Stimulated activated CD4-positive, alpha-beta T cell treated with anti-CD3 and anti-CD28 coated beads, TNF-alpha, amount 100 ng/mL, for 1 hour (primary cell): ENCODE data around the gene TNFRSF9.
"Not testable (repeated sequence)": the region's sequence is repeated elsewhere in the genome, so short reads cannot be mapped to it uniquely, and the experiment has no call there.

Experiments
- DNase-seq, 3 donors: peaks; one replicate each; pipeline ENCODE4 v3.0.0-alpha.2; 2020; ENCODE audit warnings: low read depth in 3 of 3, low spot score in 1 of 3

Gene TNFRSF9

DNA sequence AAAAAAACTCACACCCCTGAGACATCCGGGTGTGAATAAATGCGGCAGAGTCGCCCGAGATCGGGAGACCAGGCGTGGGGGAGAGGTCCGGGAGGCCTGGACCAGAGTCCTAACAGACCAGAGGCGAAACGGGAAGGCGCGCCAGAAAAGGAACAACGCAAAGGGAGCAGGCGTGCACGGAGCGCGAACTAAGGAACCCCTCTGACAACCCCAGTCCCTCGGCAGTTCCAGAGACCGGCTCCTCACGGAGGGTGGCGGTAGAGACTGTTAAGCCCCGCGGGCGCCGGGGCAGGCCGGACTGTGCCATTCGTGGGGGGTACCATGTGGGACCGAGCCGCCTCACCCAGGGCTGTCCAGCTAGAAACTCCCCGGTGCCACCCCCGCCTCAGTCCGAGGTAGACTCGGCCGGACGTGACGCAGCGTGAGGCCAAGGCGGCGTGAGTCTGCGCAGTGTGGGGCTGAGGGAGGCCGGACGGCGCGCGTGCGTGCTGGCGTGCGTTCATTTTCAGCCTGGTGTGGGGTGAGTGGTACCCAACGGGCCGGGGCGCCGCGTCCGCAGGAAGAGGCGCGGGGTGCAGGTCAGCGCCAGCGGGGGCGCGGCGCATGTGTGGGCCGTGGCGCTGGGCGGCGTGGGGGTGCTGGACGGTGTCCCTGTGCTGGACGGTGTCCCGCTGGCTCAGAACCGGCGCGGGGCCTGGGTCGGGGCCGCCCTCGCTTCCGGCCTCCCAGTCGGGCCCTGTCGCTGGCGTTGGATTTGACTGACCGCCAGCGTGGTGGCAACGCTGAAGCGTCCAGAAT is 20.8 kb upstream of the TNFRSF9 start, which contains the start of gene PARK7:
Gene PARK7, plus strand, starts transcription at position 496 of the 798 bp plus-strand sequence. CDS start 1,075 bp downstream, outside the sequence.
- peak; percentile 98 to 99 (median 99) for DNase-seq

DNA sequence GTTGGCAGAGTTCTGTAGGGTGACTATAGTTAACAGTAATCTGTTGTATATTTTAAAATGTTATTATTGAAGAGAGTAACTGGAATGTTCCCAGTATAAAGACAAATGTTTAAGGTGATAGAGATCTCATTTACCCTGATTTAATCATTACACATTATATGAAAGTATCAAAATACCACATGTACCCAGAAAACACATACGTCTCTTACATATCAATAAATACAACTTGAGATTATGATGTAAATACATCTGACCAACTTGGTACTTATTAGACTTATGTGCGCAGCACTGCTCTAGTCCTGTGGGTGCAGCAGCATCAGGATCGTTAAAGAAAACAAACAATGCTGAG is 20.2 kb upstream of the TNFRSF9 start:
- no peak for DNase-seq

DNA sequence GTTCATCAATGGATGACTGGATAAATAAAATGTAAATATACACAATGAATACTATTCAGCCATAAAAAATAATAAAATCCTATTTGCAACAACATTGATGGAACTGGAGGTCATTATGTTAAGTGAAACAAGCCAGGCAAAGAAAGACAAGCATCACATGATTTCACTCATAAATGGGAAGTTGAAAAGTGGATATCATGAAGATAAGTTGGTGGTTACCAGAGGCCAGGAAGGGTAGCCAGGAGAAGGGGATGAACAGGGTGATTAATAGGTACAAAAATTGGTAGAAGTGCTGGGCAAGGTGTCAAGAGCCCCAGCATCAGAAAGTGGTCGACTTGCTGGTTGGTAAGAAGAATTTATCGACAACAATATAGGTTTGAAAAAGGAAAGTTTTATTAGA is 19.5 kb upstream of the TNFRSF9 start:
- DNase-seq, result no peak

DNA sequence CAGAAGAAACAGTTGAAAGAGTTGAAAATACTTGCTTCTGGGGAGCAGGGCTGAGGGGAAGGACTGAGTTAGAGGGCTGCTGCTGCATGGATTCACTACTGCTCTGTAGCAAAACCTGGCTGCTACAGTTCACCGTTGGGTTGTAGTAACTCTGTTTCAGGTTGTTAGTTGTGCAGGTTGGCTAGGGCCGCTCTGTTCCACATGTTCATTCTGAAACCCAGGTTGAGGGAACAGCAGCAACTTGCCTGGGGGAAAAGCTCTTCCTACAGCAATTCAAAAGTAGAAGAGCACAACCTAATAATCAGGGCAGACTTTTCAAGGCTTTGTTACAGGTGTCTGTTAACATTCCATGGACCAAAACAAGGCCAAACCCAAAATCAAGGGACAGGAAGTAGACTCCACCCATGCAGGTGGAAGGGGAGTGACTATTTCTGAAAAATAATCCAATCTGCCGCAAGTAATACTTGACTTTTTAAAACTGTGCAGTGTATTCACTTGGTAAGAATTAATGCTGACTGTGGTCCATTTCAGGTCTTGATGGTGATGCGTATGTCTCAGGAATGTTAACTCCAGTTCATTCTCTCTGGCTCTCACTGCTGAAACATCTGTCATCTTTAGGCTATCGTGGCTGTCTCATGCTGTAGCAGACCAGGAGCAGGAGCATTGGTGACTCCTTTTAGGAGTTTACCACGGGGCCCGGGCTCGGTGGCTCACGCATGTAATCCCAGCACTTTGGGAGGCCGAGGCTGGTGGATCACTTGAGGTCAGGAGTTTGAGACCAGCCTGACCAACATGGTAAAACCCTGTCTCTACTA is 15.8 kb upstream of the TNFRSF9 start:
- DNase-seq, result no peak

DNA sequence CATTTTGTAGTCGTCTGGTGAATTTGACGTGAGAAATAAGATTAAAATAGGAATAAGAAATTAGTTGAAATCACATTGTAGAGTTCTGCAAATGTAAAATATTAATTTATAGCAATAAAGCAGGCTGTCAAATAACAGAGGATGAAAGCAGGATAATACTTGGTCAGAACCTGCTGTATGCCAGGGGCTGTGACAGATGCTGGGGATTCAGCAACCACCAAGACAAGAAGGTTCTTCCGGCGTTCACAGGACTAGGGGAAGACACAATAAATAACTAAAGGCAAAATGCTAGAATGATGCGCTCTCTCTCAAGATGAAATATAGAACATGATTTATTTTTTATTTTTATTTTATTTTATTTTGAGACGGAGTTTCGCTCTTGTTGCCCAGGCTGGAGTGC is 14.0 kb upstream of the TNFRSF9 start:
- no peak for DNase-seq

DNA sequence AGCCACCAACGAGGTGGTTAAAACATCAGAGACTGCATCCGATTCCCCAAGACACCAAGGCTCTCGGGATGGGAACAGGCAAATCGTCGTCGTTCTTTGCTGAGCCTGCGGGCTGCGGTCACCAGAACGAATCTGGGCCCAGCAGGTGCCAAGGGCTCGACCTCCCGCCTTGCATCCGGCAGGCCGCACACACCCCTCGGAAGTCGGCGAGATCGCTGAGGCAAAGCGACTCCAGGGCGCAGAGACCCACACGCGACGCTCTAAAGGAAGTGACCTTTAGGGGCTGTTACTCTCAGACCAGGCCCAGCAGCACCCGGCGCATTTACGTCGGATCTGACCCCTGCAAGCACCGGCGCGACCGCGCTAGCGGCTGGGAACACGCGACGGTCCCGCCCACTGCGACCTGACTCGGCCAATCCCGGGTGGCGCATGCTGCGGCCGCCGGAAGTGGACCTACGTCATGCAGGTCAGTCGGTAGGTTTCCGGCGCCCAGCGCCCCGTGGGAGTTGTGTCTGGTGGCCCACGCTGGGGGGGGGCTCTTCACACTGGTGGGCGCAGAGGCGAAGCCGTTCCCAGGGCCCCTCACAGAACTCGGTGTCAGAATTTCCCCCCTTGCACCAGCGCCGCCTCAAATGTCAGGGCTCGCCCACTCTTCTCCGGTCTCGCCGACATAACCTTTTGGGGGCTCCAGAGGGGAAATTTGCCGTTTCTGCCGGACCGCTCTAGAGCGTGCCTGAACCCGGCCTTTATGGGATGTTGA is 13.4 kb upstream of the TNFRSF9 start:
- peak; percentile 31 to 66 (median 45) for DNase-seq

DNA sequence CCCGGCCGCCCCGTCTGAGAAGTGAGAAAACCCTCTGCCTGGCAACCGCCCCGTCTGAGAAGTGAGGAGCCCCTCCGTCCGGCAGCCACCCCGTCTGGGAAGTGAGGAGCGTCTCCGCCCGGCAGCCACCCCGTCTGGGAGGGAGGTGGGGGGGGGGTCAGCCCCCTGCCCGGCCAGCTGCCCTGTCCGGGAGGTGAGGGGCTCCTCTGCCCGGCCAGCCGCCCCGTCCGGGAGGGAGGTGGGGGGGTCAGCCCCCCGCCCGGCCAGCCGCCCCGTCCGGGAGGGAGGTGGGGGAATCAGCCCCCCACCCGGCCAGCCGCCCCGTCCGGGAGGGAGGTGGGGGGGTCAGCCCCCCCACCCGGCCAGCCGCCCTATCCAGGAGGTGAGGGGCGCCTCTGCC is 12.2 kb upstream of the TNFRSF9 start:
- DNase-seq, result not testable (repeated sequence)

DNA sequence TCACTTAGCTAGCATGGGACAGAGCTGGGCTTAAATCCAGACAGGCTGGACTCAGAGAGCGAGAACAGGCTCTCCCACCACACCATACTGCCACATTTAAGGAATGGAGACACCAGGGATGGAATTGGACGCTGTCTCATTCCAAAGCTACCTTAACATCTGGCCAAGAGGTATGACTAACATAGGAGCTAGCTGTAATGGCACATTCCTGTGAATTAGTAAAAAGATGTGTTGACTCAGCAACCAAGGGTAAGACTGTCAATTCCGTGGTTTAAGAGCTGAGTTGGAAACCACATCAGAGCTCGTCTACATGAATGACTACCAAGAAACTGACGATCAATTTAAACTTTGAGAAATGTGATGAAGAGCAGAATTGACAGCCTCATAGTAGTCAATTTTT is 8.3 kb upstream of the TNFRSF9 start:
- DNase-seq, result peak in 1 of 3 donors; percentile 16

DNA sequence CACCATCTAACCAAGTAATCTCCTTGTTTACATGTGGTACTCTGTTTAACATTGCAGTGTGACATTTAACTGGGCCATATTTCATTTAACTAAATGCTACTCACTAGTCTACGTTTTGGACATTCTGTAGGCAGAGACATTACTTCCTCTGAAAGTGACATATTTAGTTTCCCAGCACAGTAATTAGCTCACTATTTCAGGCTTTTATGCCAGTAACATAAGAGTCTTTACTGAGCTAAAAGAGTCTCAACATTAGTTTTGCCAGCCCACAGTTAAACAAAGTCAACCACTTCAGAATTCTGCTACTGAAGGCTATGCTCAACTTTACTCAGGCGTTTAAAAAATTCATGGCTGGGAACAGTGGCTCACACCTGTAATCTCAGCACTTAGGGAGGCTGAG is 2.6 kb upstream of the TNFRSF9 start:
- DNase-seq, result no peak

DNA sequence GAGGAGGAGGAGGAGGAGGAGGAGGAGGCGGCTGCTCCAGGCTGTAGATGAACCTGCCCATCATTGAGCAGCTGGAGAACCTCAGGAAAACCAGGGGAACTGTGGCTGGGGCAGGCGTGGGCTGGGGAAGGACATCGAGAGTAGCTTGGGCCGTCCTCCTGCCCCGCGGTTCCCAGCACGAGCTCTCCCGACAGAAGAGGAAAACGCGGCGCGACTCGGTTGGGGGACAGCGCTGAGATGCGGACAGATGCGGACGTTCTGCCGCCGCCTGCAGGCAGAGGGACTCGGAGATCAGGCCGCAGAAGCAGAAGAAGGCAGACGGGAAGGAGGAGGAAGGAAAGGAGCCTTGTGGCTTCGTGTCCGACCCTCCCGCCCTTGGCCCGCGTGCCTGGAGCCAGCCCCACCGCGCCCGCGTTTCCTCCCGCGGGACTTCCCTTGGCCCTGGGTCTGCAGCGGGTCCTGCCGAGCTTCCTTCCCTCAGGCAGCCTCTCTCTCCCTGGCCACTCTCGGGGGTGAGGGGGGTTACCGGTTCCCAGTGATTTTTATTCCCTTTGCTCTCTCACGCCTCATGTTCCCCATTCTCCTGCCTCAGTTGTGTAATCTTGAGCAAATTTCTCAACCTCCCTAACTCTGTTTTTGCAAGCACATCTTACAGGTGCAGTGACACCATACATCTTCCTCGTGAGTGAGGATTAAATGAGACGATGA is 1.7 kb upstream of the TNFRSF9 start:
- peak in 1 of 3 donors; percentile 30 for DNase-seq

DNA sequence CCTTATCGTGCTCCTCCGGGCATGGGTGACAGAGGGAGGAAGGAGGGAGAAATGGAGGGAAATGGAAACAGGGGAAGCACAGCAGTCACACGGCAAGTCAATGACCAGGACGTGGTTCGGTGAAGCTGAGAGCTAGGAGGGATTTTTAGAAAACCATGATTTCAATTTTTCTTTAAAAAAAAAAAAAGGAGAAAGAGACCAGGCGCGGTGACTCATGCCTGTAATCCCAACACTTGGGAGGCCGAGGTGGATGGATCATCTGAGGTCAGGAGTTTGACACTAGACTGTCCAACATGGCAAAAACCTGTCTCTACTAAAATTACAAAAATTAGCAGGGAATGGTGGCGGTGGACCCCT is 776 bp upstream of the TNFRSF9 start:
- no peak for DNase-seq

DNA sequence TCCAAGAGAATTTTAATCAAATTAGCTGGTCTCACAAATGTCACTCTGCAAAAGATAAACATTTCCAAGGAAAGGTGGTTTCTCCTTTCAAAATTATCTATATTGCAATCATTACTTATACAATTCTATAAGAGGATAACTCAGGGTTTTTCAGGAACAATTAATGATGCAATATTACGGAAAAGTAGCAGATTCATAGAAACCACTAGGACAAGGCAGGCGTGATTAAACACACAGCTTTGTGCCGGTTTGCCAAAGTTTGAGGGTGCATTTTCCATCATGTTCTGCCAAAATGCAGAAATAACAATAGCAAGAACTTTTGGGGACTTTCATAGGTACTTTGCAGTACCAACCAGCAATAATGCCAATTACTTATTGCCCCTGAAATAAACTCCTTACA is 605 bp downstream of the TNFRSF9 start:
- DNase-seq, result no peak

DNA sequence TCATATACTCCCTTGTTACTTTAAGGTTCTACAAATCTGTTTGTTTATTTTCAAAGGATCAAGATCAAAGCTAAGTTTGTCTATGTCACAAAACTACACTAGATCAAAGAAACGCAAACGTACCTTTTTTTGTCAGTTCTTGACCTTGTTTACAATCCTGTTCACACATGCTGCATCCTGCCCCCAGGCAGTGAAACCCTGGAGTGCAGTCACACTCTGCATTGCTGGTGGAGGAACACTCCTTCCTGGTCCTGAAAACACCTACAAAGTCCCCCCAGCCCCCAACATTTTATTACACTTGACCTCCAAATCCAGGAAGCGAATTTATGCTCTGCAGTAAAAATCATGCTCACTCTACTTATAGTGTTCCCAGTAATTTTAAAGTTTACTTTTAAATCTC is 2.6 kb downstream of the TNFRSF9 start:
- DNase-seq, result no peak

DNA sequence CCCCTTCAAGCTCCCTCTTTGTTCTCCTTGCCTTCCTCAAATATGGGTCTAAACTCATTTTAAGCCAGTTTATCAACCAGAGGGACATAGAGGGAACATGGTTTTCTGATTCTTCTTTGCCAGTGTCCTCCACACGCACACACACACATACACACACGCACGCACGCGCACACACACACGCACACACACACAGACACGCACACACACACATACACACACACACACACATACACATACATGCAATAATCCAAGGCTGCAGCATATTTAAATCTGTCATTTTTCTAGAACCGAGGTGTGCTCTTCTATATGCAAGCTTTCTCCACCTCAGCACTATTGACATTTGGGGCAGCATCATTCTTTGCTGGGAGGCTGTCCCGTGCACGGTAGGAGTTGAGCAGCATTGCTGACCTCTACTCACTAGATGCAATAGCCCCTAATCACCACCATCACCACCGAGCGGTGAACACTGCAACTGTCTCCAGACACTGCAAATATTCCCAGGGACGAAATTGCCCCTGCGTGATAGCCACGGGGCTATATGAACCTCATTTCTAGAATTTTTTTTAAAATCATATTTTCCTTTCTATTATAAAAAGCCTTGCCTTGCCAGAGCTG is 8.0 kb downstream of the TNFRSF9 start:
- DNase-seq, result no peak

DNA sequence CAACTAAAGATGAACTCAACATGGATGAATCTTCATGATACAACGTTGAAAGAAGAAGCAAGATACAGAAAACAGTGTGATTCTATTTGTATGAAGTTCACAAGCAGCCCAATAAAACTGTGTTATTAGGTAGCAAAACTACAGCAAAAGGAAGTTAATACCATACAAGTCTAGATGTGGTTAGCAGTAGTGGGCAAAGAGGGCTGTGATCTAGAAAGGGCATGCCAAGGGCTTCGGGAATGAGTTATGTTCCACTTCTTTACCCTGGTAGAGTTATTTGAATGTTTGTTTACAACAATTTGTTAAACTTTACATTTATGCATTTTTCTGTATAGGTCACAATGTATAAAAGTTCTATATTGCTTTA is 9.2 kb downstream of the TNFRSF9 start:
- DNase-seq, result no peak

DNA sequence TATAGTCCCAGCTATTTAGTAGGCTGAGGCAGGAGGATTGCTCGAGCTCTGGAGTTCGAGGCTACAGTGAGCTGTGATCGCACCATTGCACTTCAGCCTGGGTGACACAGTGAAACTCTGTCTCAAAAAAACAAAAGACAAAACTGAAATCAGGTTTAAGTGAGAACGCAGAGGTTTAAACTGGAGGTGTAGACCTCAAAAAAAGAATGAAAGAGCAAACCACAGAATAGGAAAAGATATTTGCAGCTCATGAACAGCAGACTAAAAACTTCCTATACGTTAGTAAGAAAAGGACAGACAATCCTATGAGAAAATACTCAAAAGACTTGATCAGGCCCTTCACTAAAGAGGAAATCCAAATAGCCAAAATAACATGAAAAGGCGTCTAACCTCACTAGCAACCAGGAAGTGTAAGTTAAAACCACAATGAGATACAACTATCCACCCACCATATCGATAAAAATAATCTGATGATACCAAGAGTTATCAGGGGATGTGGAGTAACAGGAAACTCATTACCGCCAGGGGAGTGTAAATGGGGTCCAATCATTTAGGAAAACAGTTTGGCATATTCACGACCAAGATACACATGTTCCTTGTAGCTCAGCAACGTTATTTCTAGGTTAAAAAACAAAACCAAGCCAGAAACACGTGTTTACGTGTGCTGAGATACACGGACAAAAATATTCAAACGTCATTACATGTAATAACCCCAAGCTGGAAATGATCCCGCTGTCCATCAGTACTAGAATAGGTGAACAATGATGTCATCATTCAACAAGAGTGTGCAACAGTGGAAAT is 9.8 kb downstream of the TNFRSF9 start:
- no peak for DNase-seq

DNA sequence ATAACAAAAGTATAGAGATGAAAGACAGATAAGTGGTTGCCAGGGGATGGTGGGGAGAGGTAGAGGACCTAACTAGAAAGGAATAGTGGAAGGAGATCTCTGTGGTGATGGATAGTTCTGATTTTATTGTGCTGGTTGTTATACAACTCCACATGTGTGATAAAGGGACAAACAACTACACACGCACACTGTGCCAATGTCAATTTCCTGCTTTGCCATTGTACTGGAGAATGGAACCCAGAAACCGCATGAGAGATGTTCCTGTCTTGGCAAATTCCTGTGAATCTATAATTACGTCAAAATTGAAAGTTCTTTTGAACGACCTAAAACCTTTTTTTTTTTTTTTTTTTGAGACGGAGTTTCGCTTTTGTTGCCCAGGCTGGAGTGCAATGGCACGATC is 11.0 kb downstream of the TNFRSF9 start:
- DNase-seq, result no peak

DNA sequence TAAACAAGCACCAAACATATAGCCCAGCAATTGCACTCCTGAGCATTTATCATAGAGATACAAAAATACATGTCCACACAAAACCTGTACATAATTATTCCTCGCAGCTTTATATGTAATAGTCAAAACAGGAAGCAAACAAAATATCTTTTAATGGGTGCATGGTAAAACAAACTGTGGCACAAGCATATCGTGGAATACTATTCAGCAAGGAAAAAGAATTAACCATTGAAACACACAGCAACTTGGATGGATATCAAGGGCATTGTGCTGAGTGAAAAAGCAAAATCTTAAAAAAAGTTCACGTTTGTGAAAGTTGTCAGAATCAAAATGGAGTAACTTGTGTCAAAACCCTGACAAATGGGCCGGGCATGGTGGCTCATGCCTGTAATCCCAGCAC is 12.4 kb downstream of the TNFRSF9 start:
- no peak for DNase-seq

DNA sequence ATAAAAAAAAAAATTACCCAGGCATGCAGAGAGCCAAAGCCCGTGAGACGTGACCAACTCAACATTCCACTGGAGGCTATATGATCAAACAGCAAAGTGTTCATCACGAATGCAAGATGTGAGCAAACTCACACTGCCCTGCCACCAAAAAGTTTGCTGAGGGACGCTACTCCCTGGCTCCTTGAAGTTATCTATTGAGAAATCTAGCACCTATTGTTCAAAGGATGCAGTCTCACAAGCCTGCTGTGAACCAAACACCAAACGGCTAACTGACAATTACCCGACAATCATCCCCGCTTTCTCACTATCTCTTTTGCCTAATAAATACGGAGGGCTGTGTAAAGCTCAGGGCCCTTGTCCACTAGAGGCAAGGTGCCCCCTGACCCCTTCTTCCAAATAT is 13.6 kb downstream of the TNFRSF9 start:
- DNase-seq, result not testable (repeated sequence)

DNA sequence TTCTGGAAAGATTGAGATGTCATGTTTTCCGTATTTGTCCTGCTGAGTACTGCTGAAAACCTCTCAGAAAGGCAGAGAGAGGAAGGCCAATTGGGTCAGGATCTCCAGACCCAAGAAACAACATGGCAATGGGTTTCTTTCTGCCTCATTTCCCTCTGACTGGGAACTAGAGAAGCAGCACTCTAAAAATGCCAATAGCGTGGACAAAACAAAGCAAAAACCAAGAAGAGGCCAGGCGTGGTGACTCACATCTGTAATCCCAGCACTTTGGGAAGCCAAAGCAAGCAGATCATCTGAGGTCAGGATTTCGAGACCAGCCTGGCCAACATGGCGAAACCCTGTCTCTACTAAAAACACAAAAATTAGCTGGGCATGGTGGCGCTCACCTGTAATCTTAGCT is 18.3 kb downstream of the TNFRSF9 start:
- no peak for DNase-seq
